T-cell (primary cell): ENCODE data around the gene MICU2. TPM values are rescaled to one million over a fixed set of nuclear protein-coding genes. Genes with fewer than 3 reads are reported as not detected.

Source experiments
- ATAC-seq, 4 experiments: fragments of 200-7000 bp in 3 of 4; fragments of 150-1000 bp in 1 of 4; cut with Tn5 transposase; replicated peaks in 1 of 4; 1 replicate in 3 of 4; 2 replicates in 1 of 4; pipeline ENCODE4 v1.10.0; 2021; ENCODE audit warnings: moderate library complexity in 3 of 4, mild to moderate bottlenecking in 2 of 4, moderate number of reproducible peaks in 1 of 4
- CTCF ChIA-PET, 2 donors: fragments of 300-600 bp; sonication (Branson Sonifier 250); formaldehyde crosslinking; loops; one replicate each; lab custom pipeline; 2022; ENCODE audit warnings: antibody characterized with exemption in 2 of 2; lab: Charles Lee
- POLR2A ChIA-PET, 2 donors: fragments of 300-600 bp; sonication (Branson Sonifier 250); formaldehyde crosslinking; loops; one replicate each; lab custom pipeline; 2022; ENCODE audit warnings: antibody characterized with exemption in 2 of 2; lab: Charles Lee
- DNase-seq, 35 experiments: peaks; one replicate each; pipeline versions ENCODE4 v3.0.0 to v3.0.0-alpha.2; 2013 to 2023
- H3K27ac ChIP-seq: one replicate; pipeline ENCODE4 v1.5.1; 2013; ENCODE audit warnings: low read length
- H3K27me3 ChIP-seq, 2 experiments: replicated peaks in 1 of 2; 1 replicate in 1 of 2; 2 replicates in 1 of 2; pipeline versions ENCODE4 v1.6.1 to v1.7.0; 2013; ENCODE audit warnings: low read length in 1 of 2, mixed read lengths in 1 of 2; ENCODE audit not compliant: control insufficient read depth in 2 of 2, insufficient read depth in 2 of 2; ENCODE audit errors: extremely low read depth in 1 of 2
- H3K36me3 ChIP-seq, 2 donors: 1 replicate in 1 of 2; 2 replicates in 1 of 2; pipeline versions ENCODE4 v1.6.1 to v1.7.0; 2013; ENCODE audit warnings: low read length in 1 of 2; ENCODE audit not compliant: control insufficient read depth in 2 of 2, insufficient read depth in 1 of 2; ENCODE audit errors: extremely low read depth in 1 of 2
- H3K4me1 ChIP-seq, 2 experiments: 1 replicate in 1 of 2; 2 replicates in 1 of 2; pipeline versions ENCODE4 v1.6.1 to v1.7.0; 2013; ENCODE audit warnings: low read length in 2 of 2, mixed read lengths in 1 of 2; ENCODE audit not compliant: insufficient read depth in 2 of 2, control insufficient read depth in 1 of 2; ENCODE audit errors: extremely low read depth in 1 of 2
- H3K4me3 ChIP-seq, 2 donors: 1 replicate in 1 of 2; 2 replicates in 1 of 2; pipeline versions ENCODE4 v1.5.1 to v1.7.0; 2013; ENCODE audit warnings: mild to moderate bottlenecking in 2 of 2, low read length in 1 of 2, moderate library complexity in 1 of 2; ENCODE audit not compliant: control insufficient read depth in 1 of 2; ENCODE audit errors: extremely low read depth in 1 of 2
- H3K9me3 ChIP-seq: 2 replicates; pipeline ENCODE4 v1.7.0; 2013
- H3K27ac Mint-ChIP-seq, 2 donors: one replicate each; pipeline ENCODE4 v1.8.0; 2020 to 2021; ENCODE audit warnings: mild to moderate bottlenecking in 2 of 2, mixed read lengths in 2 of 2
- H3K27me3 Mint-ChIP-seq, 2 donors: one replicate each; pipeline ENCODE4 v1.8.0; 2021 to 2022; ENCODE audit warnings: mixed read lengths in 2 of 2
- H3K36me3 Mint-ChIP-seq: one replicate; pipeline ENCODE4 v1.8.0; 2021; ENCODE audit warnings: mixed read lengths
- H3K4me1 Mint-ChIP-seq, 3 donors: one replicate each; pipeline ENCODE4 v1.8.0; 2020 to 2022; ENCODE audit warnings: mixed read lengths in 3 of 3, mild to moderate bottlenecking in 1 of 3
- H3K4me3 Mint-ChIP-seq, 3 donors: one replicate each; pipeline ENCODE4 v1.8.0; 2020 to 2022; ENCODE audit warnings: mild to moderate bottlenecking in 3 of 3, mixed read lengths in 3 of 3, moderate library complexity in 3 of 3
- H3K9me3 Mint-ChIP-seq, 3 donors: one replicate each; pipeline ENCODE4 v1.8.0; 2020 to 2022; ENCODE audit warnings: mixed read lengths in 3 of 3
- WGBS: methylation state at CpG from one replicate; pipeline ENCODE4 v1.1.5; 2013; ENCODE audit warnings: missing lambda C conversion rate; ENCODE audit not compliant: insufficient coverage; 5-methylcytosine and 5-hydroxymethylcytosine counted together
- total RNA-seq, 35 experiments: library from RNA in 6 of 35; stranded (reverse) in 6 of 35; fragments of 120-200 nt in 1 of 35; gene quantifications; one replicate each; pipeline versions ENCODE4 v1.2.1 to v1.2.4 and lab custom pipeline; 2013 to 2026

MICU2 gene
- total RNA-seq, 5 donors from 2014 or later (not counting 1 experiment from before 2014, with no cell fraction given), result 30.6 to 40.6 (median 38.6) TPM

- no peak for DNase-seq
- Mint-ChIP-seq H3K36me3 (peaks cover 41% of the 10 kb centered on the region), H3K27ac (peak overlapping the region in 1 of 2 donors; percentile 16), H3K4me3 (no peak overlapping the region), H3K27me3 (no peaks in the 10 kb centered on the region), H3K9me3 (no peaks in the 10 kb centered on the region), H3K4me1 (peaks cover 17 to 40% (median 32%) of the 10 kb centered on the region in 3 donors)
- Histone ChIP-seq H3K4me1 (no peaks in the 10 kb centered on the region), H3K27me3 (no peaks in the 10 kb centered on the region), H3K4me3 (no peak overlapping the region), H3K27ac (no peak overlapping the region), H3K9me3 (no peaks in the 10 kb centered on the region), H3K36me3 (no peaks in the 10 kb centered on the region)
- ChIA-PET POLR2A (interaction anchor here in 1 of 2 donors (0.6 kb wide), 1 partner anchor 44 kb away, joined by 4 read pairs; no protein-coding TSS in a partner anchor), CTCF (interaction anchor here (0.7 to 1.5 kb wide), 2 partner anchors 8 to 165 kb away, joined by 3 read pairs; no protein-coding TSS in a partner anchor)
- WGBS, result no CpG with 5 or more reads among the region's 2 CpGs
- no peak for ATAC-seq
Measured at GRCh38 chr13:21549633-21550032, 54.3 kb downstream of the MICU2 start.

GRCh38 chr13:21548577-21548976, 55.4 kb downstream of the MICU2 start:
- no peak overlapping the region for H3K4me3 Mint-ChIP-seq
- H3K9me3 ChIP-seq, result no peaks in the 10 kb centered on the region
- no CpG with 5 or more reads among the region's 5 CpGs for WGBS
- POLR2A ChIA-PET, result interaction anchor here in 1 of 2 donors (0.6 kb wide), 1 partner anchor 136 kb away, joined by 3 read pairs; no protein-coding TSS in a partner anchor
- H3K36me3 Mint-ChIP-seq, result peaks cover 36% of the 10 kb centered on the region
- H3K4me3 ChIP-seq, result no peak overlapping the region
- ATAC-seq (no peak), DNase-seq (no peak)
- H3K27me3 Mint-ChIP-seq, result no peaks in the 10 kb centered on the region
- no peaks in the 10 kb centered on the region for H3K36me3 ChIP-seq
- CTCF ChIA-PET, result interaction anchor here in 1 of 2 donors (1.5 kb wide), 1 partner anchor 9 kb away, joined by 3 read pairs; no protein-coding TSS in a partner anchor
- no peaks in the 10 kb centered on the region for H3K4me1 ChIP-seq
- H3K4me1 Mint-ChIP-seq, result peaks cover 22 to 44% (median 41%) of the 10 kb centered on the region in 3 donors
- H3K9me3 Mint-ChIP-seq, result no peaks in the 10 kb centered on the region
- no peak overlapping the region for H3K27ac Mint-ChIP-seq
- no peaks in the 10 kb centered on the region for H3K27me3 ChIP-seq
- H3K27ac ChIP-seq, result no peak overlapping the region

- Mint-ChIP-seq H3K27ac (peak overlapping the region in 1 of 2 donors; percentile 14), H3K4me1 (peaks cover 30 to 52% (median 48%) of the 10 kb centered on the region in 3 donors), H3K36me3 (peaks cover 29% of the 10 kb centered on the region), H3K9me3 (no peaks in the 10 kb centered on the region), H3K4me3 (no peak overlapping the region), H3K27me3 (no peaks in the 10 kb centered on the region)
- Histone ChIP-seq H3K9me3 (no peaks in the 10 kb centered on the region), H3K4me1 (no peaks in the 10 kb centered on the region), H3K27me3 (no peaks in the 10 kb centered on the region), H3K36me3 (no peaks in the 10 kb centered on the region), H3K4me3 (no peak overlapping the region), H3K27ac (no peak overlapping the region)
- ATAC-seq, result no peak
- ChIA-PET POLR2A (interaction anchor here in 1 of 2 donors (0.6 to 0.9 kb wide), 2 partner anchors 13 to 117 kb away, joined by 3 to 6 read pairs; no protein-coding TSS in a partner anchor), CTCF (interaction anchor here (0.6 to 0.8 kb wide), 2 partner anchors 10 to 444 kb away, joined by 3 read pairs; no protein-coding TSS in a partner anchor)
- DNase-seq, result no peak
- 89% methylated on average over 1 of the region's 1 CpG for WGBS
Measured at GRCh38 chr13:21546372-21546771, 57.6 kb downstream of the MICU2 start.

- Mint-ChIP-seq H3K4me1 (peaks cover 30 to 44% (median 42%) of the 10 kb centered on the region in 3 donors), H3K27ac (no peak overlapping the region), H3K9me3 (no peaks in the 10 kb centered on the region), H3K36me3 (peaks cover 20% of the 10 kb centered on the region), H3K4me3 (no peak overlapping the region), H3K27me3 (no peaks in the 10 kb centered on the region)
- no CpG with 5 or more reads among the region's 1 CpG for WGBS
- ATAC-seq, result no peak
- no peak for DNase-seq
- Histone ChIP-seq H3K4me1 (no peaks in the 10 kb centered on the region), H3K27ac (no peak overlapping the region), H3K9me3 (no peaks in the 10 kb centered on the region), H3K36me3 (no peaks in the 10 kb centered on the region), H3K27me3 (no peaks in the 10 kb centered on the region), H3K4me3 (no peak overlapping the region)
- ChIA-PET CTCF (no interaction called here), POLR2A (no interaction called here)
Measured at GRCh38 chr13:21544515-21544914, 59.5 kb downstream of the MICU2 start.

- Mint-ChIP-seq H3K4me1 (peaks cover 37 to 43% (median 39%) of the 10 kb centered on the region in 3 donors), H3K36me3 (peaks cover 37% of the 10 kb centered on the region), H3K4me3 (no peak overlapping the region), H3K27ac (no peak overlapping the region), H3K9me3 (no peaks in the 10 kb centered on the region), H3K27me3 (no peaks in the 10 kb centered on the region)
- Histone ChIP-seq H3K27me3 (no peaks in the 10 kb centered on the region), H3K9me3 (no peaks in the 10 kb centered on the region), H3K36me3 (peaks cover under 1 to 11% of the 10 kb centered on the region in 2 donors), H3K27ac (no peak overlapping the region), H3K4me3 (no peak overlapping the region), H3K4me1 (no peaks in the 10 kb centered on the region)
- POLR2A ChIA-PET, result interaction anchor here (0.5 to 0.7 kb wide), 2 partner anchors 33 to 1463 kb away, joined by 3 to 10 read pairs; no protein-coding TSS in a partner anchor
- CTCF ChIA-PET, result no interaction called here
- no CpG with 5 or more reads among the region's 1 CpG for WGBS
- ATAC-seq, result no peak
- no peak for DNase-seq
Measured at GRCh38 chr13:21542563-21542962, 61.4 kb downstream of the MICU2 start.

- POLR2A ChIA-PET, result interaction anchor here in 1 of 2 donors (0.6 kb wide), 1 partner anchor 1720 kb away, joined by 3 read pairs; no protein-coding TSS in a partner anchor
- Histone ChIP-seq H3K4me3 (no peak overlapping the region), H3K27me3 (no peaks in the 10 kb centered on the region), H3K4me1 (no peaks in the 10 kb centered on the region), H3K9me3 (no peaks in the 10 kb centered on the region), H3K27ac (no peak overlapping the region), H3K36me3 (peaks cover 3 to 11% of the 10 kb centered on the region in 2 donors)
- Mint-ChIP-seq H3K27ac (no peak overlapping the region), H3K4me3 (no peak overlapping the region), H3K9me3 (no peaks in the 10 kb centered on the region), H3K4me1 (peaks cover 37 to 43% (median 38%) of the 10 kb centered on the region in 3 donors), H3K36me3 (peaks cover 40% of the 10 kb centered on the region), H3K27me3 (no peaks in the 10 kb centered on the region)
- DNase-seq, result no peak
- ATAC-seq, result no peak
- no CpG with 5 or more reads among the region's 1 CpG for WGBS
- CTCF ChIA-PET, result no interaction called here
Measured at GRCh38 chr13:21541980-21542379, 62.0 kb downstream of the MICU2 start.
